HG03060 (cell line): ENCODE data around the gene LDHAL6A.
"Not testable (repeated sequence)": the region's sequence is repeated elsewhere in the genome, so short reads cannot be mapped to it uniquely, and the experiment has no call there.

Experiments
- ATAC-seq: cut with Tn5 transposase; IDR thresholded peaks from one replicate; pipeline ENCODE4 v1.9.1; 2021; ENCODE audit warnings: low read depth, moderate number of reproducible peaks; ENCODE audit not compliant: unreplicated experiment

The LDHAL6A gene

GRCh38 chr11:18455686-18456372 lies at the start of gene LDHAL6A:
Gene LDHAL6A, plus strand, starts transcription at chr11:18455856. Its CDS starts 825 bp downstream, at chr11:18456681.
- no peak for ATAC-seq

DNA sequence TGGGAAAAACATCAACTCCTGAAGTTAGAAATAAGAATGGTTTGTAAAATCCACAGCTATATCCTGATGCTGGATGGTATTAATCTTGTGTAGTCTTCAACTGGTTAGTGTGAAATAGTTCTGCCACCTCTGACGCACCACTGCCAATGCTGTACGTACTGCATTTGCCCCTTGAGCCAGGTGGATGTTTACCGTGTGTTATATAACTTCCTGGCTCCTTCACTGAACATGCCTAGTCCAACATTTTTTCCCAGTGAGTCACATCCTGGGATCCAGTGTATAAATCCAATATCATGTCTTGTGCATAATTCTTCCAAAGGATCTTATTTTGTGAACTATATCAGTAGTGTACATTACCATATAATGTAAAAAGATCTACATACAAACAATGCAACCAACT lies 48.3 kb upstream of the LDHAL6A start:
- not testable (repeated sequence) for ATAC-seq

DNA sequence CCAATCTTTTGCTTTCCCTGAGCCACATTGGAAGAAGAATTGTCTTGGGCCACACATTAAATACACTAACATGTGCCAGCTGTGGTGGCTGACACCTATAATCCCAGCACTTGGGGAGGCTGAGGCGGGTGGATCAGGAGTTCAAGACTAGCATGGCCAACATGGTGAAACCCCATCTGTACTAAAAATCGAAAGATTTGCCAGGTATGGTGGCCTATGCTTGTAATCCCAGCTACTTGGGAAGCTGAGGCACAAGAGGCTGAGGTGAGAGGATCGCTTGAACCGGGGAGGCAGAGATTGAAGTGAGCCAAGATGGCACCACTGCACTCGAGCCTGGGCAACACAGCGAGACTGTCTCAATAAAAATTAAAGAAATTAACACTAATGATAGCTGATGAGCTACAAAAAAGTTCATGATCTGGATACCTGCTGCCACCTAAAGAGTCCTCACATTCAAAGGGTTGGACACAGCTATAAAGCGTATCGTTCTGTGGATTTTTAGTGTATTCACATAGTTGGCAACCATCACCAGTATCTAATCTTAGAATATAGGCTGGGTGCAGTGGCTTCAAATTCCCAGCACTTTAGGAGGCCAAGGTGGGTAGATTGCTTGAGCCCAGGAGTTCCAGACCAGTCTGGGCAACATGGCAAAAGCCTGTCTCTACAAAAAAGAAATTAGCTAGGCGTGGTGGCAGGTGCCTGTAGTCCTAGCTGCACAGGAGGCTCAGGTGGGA lies 46.9 kb upstream of the LDHAL6A start:
- ATAC-seq, result no peak

GRCh38 chr11:18416459-18416858 lies 39.2 kb upstream of the LDHAL6A start:
- no peak for ATAC-seq

DNA sequence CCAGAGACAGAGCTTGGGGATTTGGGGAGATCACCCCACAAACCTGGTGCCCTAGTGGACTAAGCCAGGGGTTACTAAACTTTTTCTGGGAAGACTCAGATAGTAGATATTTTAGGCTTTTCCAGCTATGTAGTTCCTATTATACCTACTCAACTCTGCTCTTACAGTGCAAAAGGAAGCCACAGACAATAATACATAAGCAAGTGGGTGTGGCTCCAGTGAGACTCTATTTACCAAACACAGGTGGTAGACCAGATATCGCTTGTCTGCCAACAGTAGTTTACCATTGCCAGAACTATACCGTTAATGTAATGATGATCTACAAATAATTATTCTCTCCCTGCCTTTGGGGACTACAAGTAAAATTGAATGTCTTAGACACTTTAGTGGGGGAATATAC lies 36.6 kb upstream of the LDHAL6A start:
- no peak for ATAC-seq

- ATAC-seq, result no peak
Measured at GRCh38 chr11:18420067-18420466, 35.6 kb upstream of the LDHAL6A start.

DNA sequence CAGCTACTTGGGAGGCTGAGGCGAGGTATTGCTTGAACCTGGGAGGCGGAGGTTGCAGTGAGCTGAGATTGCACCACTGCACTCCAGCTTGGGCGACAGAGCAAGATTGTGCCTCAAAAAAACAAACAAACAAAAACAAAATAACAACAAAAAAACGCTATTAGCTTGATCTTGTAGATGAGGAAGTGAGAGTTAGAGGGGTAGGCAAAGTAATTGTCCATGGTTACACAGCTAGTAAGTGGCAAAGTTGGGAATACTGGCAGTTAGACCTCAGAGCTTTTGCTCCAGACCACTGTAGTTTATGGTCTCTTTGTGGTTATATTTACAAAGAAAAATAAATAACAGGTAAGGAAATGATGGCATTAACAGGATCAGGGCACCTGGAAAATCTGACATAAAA lies 28.4 kb upstream of the LDHAL6A start:
- ATAC-seq, result no peak

DNA sequence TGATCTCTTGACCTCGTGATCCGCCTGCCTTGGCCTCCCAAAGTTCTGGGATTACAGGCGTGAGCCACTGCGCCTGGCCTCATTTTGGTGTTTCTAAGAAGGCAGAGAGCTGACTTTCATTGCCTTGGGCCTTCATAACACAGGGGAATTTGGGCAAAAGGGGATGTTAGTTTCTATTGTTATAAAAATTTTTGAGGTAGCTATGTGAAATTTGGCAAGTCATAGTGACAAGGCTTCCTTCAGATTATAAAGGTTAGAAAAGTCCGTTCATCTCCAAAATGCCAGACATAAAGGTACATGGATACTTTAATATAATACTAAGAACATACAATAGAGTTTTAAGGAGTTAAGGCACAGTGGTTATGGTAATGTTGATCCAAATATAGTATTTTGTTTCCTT lies 26.3 kb upstream of the LDHAL6A start:
- no peak for ATAC-seq

DNA sequence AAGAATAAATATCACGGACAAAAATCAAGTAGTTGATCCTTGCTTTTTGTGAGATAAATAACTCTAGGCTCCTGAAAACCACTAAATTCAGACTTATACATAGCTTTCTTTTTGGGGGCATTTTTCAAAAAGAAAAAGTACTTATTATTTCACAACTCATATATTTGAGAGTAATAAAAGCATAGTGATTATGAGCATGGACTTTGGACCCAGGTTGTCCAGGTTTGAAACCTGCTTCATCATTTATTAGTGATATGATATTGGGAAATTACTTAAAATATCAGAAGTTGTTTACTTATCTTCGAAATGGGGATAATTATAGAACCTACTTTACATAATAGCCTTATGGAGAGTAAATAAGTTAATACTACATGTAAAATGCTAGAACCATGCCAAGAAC lies 17.0 kb upstream of the LDHAL6A start:
- no peak for ATAC-seq

DNA sequence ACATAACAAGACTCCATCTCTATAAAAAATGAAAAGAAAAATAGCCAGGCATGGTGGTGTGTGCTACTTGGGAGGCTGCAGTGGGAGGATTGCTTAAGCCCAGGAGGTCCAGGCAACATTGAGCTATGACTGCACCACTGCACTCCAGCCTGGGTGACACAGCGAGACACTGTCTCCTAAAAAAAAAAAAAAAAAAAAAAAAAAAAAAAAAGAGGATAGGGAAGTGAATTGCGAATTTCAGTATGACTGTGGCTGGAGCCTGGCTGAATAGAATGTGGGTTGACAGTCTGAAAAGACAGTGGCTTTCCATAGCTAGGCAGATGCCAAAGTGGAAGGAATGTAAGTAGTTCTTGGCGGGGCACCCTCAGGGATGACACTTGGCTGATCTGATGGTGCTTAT lies 6.4 kb upstream of the LDHAL6A start:
- ATAC-seq, result no peak

DNA sequence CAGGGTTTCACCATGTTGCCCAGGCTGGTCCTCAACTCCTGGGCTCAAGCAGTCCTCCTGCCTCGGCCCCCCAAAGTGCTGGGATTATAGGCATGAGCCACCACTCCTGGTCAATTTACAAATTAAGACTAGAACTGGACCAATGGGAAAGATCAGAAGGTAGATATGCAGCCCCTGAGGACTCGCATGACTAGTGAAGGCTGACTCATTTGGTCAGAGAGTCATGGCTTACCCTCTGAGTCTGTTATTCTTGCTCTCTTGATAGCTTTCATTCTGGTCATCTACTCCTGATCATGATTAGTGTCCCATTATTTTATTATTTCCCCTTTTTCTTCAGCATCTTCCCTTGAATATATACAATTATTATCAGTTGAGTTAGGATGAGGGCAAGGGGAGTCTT lies 2.7 kb upstream of the LDHAL6A start:
- ATAC-seq, result no peak

DNA sequence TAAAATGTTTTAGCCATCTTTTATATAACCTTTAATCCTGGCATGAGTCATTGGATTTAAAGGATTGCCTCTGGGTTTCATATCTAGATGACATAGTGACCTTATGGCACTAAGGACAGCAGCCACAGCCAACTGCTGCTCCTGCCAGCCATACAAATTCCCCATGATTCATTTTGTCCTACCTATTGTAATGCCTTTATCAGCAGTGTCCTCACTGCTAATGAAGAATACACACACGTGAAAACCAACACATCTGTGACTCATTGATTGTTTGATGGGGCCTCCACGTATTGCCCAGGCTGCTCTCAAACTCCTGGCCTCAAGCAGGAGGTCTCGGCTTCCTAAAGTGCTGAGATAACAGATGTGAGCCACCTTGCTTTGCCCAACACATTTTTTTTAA lies 1.8 kb downstream of the LDHAL6A start:
- ATAC-seq, result no peak

DNA sequence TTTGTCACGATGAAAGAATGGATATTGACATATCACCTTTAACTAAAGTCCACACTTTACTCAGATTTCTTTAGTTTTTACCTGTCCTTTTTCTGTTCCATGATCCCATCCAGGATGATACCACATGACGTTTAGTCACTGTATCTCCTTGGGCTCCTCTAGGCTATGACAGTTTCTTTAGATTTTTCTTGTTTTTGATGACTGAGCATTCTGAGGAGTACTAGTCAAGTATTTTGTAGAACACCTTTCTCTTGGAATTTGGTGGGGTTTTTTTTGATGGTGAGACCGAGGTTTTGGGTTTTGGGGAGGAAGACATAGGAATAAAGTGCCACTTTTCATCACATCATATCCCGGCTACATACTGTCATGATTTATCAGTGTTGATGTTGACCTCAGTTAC lies 4.0 kb downstream of the LDHAL6A start:
- ATAC-seq, result no peak

DNA sequence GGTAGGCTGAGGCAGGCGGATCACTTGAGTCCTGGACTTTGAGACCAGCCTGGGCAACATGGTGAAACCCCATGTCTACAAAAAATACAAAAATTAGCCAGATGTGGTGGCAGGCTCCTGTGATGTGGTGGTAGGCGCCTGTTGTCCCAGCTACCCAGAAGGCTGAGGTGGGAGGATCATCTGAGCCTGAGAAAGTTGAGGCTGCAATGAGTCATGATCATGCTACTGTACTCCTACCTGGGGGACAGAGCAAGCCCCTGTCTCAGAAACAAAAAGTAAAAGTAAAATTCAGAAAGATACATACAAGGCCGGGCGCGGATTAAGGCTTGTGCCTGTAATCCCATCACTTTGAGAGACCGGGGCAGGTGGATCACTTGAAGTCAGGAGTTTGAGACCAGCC lies 6.3 kb downstream of the LDHAL6A start:
- ATAC-seq, result no peak

DNA sequence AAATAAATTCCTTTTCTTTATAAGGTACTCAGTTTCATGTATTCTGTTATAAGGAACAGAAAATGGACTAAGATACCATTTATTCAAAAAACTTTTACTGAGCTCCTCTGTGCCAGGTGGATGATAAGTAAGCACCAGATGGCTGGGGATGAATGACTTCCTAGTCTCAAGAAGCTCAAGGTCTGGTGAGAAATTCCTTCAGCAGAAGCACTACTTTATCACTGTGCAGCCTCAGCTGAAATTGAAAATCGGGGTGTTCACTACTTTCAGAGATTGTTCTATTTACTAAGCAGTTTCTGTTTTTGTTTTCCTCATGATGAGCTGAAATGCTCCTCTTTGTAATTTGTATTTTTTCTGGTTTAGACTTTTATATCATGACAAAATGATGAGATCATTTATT lies 7.8 kb downstream of the LDHAL6A start:
- ATAC-seq, result no peak

DNA sequence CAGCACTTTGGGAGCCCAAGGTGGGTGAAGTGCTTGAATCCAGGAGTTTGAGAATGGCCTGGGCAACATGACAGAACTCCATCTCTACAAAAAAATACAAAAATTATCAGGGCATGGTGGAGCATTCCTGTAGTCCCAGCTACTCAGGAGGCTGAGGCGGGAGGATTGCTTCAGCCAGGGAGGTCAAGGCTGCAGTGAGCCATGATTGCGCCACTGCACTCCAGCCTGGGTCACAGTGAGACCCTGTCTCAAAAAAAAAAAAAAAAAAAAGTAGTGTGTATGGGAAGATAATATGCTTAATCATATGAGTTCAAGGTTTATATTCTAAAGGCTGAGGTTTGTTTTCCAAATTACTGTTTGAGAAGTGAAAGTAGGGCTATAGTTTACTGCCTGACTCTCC lies 10.7 kb downstream of the LDHAL6A start:
- ATAC-seq, result no peak

GRCh38 chr11:18468059-18468458 lies 12.4 kb downstream of the LDHAL6A start:
- ATAC-seq, result no peak

GRCh38 chr11:18468961-18469360 lies 13.3 kb downstream of the LDHAL6A start:
- no peak for ATAC-seq

GRCh38 chr11:18471995-18472394 lies 16.3 kb downstream of the LDHAL6A start:
- ATAC-seq, result no peak

- no peak for ATAC-seq
Measured at GRCh38 chr11:18472587-18472986, 16.9 kb downstream of the LDHAL6A start.

GRCh38 chr11:18479063-18479462 lies 23.4 kb downstream of the LDHAL6A start:
- no peak for ATAC-seq

GRCh38 chr11:18485913-18486528 lies 30.4 kb downstream of the LDHAL6A start:
- no peak for ATAC-seq
